Smooth muscle cell (in vitro differentiated cells): Measurements from ENCODE around the gene DIP2C. TPM values are rescaled to one million over a fixed set of nuclear protein-coding genes. Genes with fewer than 3 reads are reported as not detected.
"Not testable (repeated sequence)": the region's sequence is repeated elsewhere in the genome, so short reads cannot be mapped to it uniquely, and the experiment has no call there.

Experiments used
- DNase-seq: peaks from one replicate; lab custom pipeline; 2025; ENCODE audit not compliant: unreplicated experiment; lab: John Stamatoyannopoulos, UW
- H2AFZ ChIP-seq: fragments of 200-600 bp; sonication (generic); 2 replicates; pipeline ENCODE4 v1.6.0; 2016; ENCODE audit warnings: antibody characterized with exemption, low read depth, mild to moderate bottlenecking
- H3F3A ChIP-seq: fragments of 200-600 bp; sonication (generic); 2 replicates; pipeline ENCODE4 v1.6.0; 2017; ENCODE audit warnings: antibody characterized with exemption, low read depth
- H3K27ac ChIP-seq: fragments of 200-600 bp; sonication (generic); 2 replicates; pipeline ENCODE4 v1.5.1; 2016; ENCODE audit warnings: low read depth, mild to moderate bottlenecking
- H3K27me3 ChIP-seq: fragments of 200-600 bp; sonication (generic); 2 replicates; pipeline ENCODE4 v1.6.1; 2016; ENCODE audit warnings: low read depth, mild to moderate bottlenecking
- H3K36me3 ChIP-seq: fragments of 200-600 bp; sonication (generic); 2 replicates; pipeline ENCODE4 v1.5.1; 2016; ENCODE audit warnings: low read depth
- H3K4me1 ChIP-seq: fragments of 200-600 bp; sonication (generic); 2 replicates; pipeline ENCODE4 v1.5.1; 2016; ENCODE audit warnings: low read depth
- H3K4me2 ChIP-seq: fragments of 200-600 bp; sonication (generic); 2 replicates; pipeline ENCODE4 v1.6.0; 2016; ENCODE audit warnings: mild to moderate bottlenecking
- H3K4me3 ChIP-seq: fragments of 200-600 bp; sonication (generic); 2 replicates; pipeline ENCODE4 v1.5.1; 2016; ENCODE audit warnings: mild to moderate bottlenecking
- H3K79me2 ChIP-seq: fragments of 200-600 bp; sonication (generic); 2 replicates; pipeline ENCODE4 v1.6.0; 2016; ENCODE audit warnings: low read depth, mild to moderate bottlenecking
- H3K9ac ChIP-seq: fragments of 200-600 bp; sonication (generic); 2 replicates; pipeline ENCODE4 v1.6.0; 2016; ENCODE audit warnings: low read depth
- H3K9me3 ChIP-seq: fragments of 200-600 bp; sonication (generic); replicated peaks from 2 replicates; pipeline ENCODE4 v1.5.1; 2016; ENCODE audit warnings: low read depth
- H4K20me1 ChIP-seq: fragments of 200-600 bp; sonication (generic); 2 replicates; pipeline ENCODE4 v1.6.0; 2016; ENCODE audit warnings: low read depth
- CTCF ChIP-seq: fragments of 200-600 bp; sonication (generic); IDR thresholded peaks from 2 replicates; pipeline ENCODE4 v1.5.1; 2017; ENCODE audit warnings: borderline replicate concordance, mild to moderate bottlenecking, antibody characterized with exemption; ENCODE audit not compliant: insufficient read depth, poor library complexity, severe bottlenecking
- WGBS: methylation state at CpG from one replicate; pipeline ENCODE4 v1.1.7; 2016; ENCODE audit warnings: low lambda C conversion rate; 5-methylcytosine and 5-hydroxymethylcytosine counted together
- polyA plus RNA-seq: library from polyadenylated mRNA; unstranded; fragments of >200 nt; fragmentation: Nextera tagmentation; extraction: Ambion mirVana; gene quantifications from 2 replicates; pipeline ENCODE4 v1.2.1, GENCODE V29; 2016
- total RNA-seq: library from RNA; depleted of rRNA; stranded (reverse); fragments of >200 nt; gene quantifications from 2 replicates; pipeline ENCODE4 v1.2.3, GENCODE V29; 2014

Gene DIP2C
- total and polyA plus RNA-seq, 2 experiments from 2014 or later, result 14.9 to 15.3 TPM

DNA sequence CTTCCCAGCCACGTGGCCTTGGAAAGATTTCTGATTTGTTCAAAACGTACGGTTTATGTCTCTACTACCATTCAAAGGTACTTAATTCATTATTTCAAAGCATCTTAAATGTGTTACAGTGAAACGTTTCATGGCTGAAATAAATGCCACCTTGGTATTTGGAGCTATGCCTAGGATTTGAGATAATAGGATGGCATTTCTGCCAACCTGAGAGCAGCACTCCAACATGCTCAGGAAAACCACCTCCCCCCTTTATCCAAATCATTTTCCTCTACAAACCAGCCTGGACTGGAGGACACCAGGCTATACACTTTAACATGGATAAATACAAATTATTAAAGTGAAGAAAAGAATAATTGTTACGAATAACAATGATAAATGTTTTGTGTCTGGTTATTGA lies 293.4 kb downstream of the DIP2C start:
- Histone ChIP-seq H3K79me2 (no peaks in the 10 kb centered on the region), H3K36me3 (no peaks in the 10 kb centered on the region), H3K4me2 (no peak overlapping the region), H3K4me3 (no peak overlapping the region), H3F3A (no peaks in the 10 kb centered on the region), H3K9ac (no peak overlapping the region), H3K27ac (no peak overlapping the region), H3K9me3 (no peaks in the 10 kb centered on the region), H3K27me3 (no peaks in the 10 kb centered on the region), H2AFZ (no peak overlapping the region), H4K20me1 (peaks cover 5% of the 10 kb centered on the region), H3K4me1 (peaks cover 3% of the 10 kb centered on the region)
- WGBS, result 94% methylated on average over 5 of the region's 5 CpGs
- no peak for TF ChIP-seq CTCF
- no peak for DNase-seq

DNA sequence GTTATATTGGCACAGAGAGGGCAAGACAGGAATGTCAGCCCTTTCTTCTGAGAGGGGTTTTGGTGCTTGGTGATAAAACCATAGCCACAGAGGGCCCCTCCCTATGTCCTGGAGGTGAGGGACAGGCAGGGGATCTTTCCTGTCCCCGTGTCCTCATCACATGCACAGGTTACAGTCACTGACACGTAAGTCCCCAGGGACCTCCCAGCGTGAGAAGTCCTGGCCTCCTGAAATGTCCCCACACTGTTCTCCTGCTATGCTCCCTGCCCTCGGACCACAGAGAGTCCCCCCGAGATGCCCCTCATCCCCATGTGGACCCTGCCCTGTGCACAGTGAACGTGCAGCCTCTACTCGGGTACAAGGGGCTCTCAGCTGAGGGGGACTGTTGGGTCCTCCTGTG lies 293.8 kb downstream of the DIP2C start:
- no peak overlapping the region for H3K4me2 ChIP-seq
- H3K27me3 ChIP-seq, result no peaks in the 10 kb centered on the region
- H3F3A ChIP-seq, result no peaks in the 10 kb centered on the region
- no peak overlapping the region for H3K27ac ChIP-seq
- H3K36me3 ChIP-seq, result no peaks in the 10 kb centered on the region
- no peaks in the 10 kb centered on the region for H3K9me3 ChIP-seq
- no peak overlapping the region for H3K9ac ChIP-seq
- no peak overlapping the region for H2AFZ ChIP-seq
- H3K4me1 ChIP-seq, result peaks cover 3% of the 10 kb centered on the region
- peaks cover 5% of the 10 kb centered on the region for H4K20me1 ChIP-seq
- DNase-seq, result no peak
- no peaks in the 10 kb centered on the region for H3K79me2 ChIP-seq
- TF ChIP-seq CTCF, result no peak
- 92% methylated on average over 7 of the region's 7 CpGs for WGBS
- H3K4me3 ChIP-seq, result no peak overlapping the region

DNA sequence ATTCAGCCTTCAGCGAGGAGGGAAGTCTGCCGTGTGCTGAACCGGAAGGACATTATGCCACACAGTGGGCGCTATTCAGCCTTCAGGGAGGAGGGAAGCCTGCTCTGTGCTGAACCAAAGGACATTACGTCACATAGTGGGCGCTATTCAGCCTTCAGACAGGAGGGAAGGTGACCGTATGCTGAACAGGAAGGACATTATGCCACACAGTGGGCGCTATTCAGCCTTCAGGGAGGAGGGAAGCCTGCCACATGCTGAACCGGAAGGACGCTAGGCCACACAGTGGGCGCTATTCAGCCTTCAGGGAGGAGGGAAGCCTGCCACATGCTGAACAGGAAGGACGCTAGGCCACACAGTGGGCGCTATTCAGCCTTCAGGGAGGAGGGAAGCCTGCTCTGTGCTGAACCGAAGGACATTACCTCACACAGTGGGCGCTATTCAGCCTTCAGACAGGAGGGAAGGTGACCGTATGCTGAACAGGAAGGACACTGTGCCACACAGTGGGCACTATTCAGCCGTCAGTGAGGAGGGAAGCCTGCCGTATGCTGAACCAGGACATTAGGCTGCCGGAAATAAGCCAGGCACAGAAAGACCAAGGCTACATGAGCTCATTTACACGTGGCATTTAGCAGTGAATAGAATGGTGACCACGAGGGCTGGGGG lies 294.9 kb downstream of the DIP2C start:
- not testable (repeated sequence) for H3K4me2 ChIP-seq, H3K9me3 ChIP-seq, H3K27me3 ChIP-seq, H3K36me3 ChIP-seq, H3K4me3 ChIP-seq, H2AFZ ChIP-seq, H4K20me1 ChIP-seq, DNase-seq, H3F3A ChIP-seq, H3K4me1 ChIP-seq, H3K79me2 ChIP-seq
- H3K9ac ChIP-seq, result peak overlapping the region; percentile 39
- H3K27ac ChIP-seq, result peak overlapping the region; percentile 31
- 83% methylated on average over 20 of the region's 21 CpGs for WGBS

GRCh38 chr10:393787-394438 lies 295.6 kb downstream of the DIP2C start:
- TF ChIP-seq CTCF, result no peak
- no peaks in the 10 kb centered on the region for H3F3A ChIP-seq
- peaks cover 5% of the 10 kb centered on the region for H4K20me1 ChIP-seq
- no peaks in the 10 kb centered on the region for H3K79me2 ChIP-seq
- H3K4me1 ChIP-seq, result peaks cover 3% of the 10 kb centered on the region
- H3K9ac ChIP-seq, result no peak overlapping the region
- no peak overlapping the region for H3K4me3 ChIP-seq
- no peak overlapping the region for H3K27ac ChIP-seq
- H3K4me2 ChIP-seq, result no peak overlapping the region
- no peaks in the 10 kb centered on the region for H3K36me3 ChIP-seq
- WGBS, result 95% methylated on average over 14 of the region's 14 CpGs
- no peak overlapping the region for H2AFZ ChIP-seq
- no peaks in the 10 kb centered on the region for H3K9me3 ChIP-seq
- H3K27me3 ChIP-seq, result no peaks in the 10 kb centered on the region
- no peak for DNase-seq
